Natural killer cell (primary cell): ENCODE results near the gene ARV1. TPM values are rescaled to one million over a fixed set of nuclear protein-coding genes. Genes with fewer than 3 reads are reported as not detected.
A peak's percentile ranks its signal among the peaks of the same experiment; 100 is the strongest.

Experiments used
- ATAC-seq, 3 donors: fragments of 150-1000 bp in 2 of 3; fragments of 200-7000 bp in 1 of 3; cut with Tn5 transposase; 1 replicate in 1 of 3; 2 replicates in 2 of 3; pipeline ENCODE4 v1.10.0; 2021; ENCODE audit warnings: mild to moderate bottlenecking in 2 of 3, moderate library complexity in 2 of 3
- DNase-seq, 2 donors: peaks; one replicate each; pipeline versions ENCODE4 v3.0.0 to v3.0.0-alpha.2; 2013 to 2021; ENCODE audit warnings: mixed read lengths in 1 of 2
- H3K27ac ChIP-seq: one replicate; pipeline ENCODE4 v1.5.1; 2013; ENCODE audit warnings: mild to moderate bottlenecking, low read length
- H3K27me3 ChIP-seq: one replicate; pipeline ENCODE4 v1.6.1; 2013; ENCODE audit warnings: low read length; ENCODE audit not compliant: control insufficient read depth, insufficient read depth
- H3K36me3 ChIP-seq: one replicate; pipeline ENCODE4 v1.6.1; 2013; ENCODE audit warnings: low read length; ENCODE audit not compliant: control insufficient read depth, insufficient read depth
- H3K4me1 ChIP-seq: one replicate; pipeline ENCODE4 v1.6.1; 2013; ENCODE audit warnings: low read length; ENCODE audit not compliant: control insufficient read depth, insufficient read depth
- H3K4me3 ChIP-seq: one replicate; pipeline ENCODE4 v1.5.1; 2013; ENCODE audit warnings: low read length
- H3K9me3 ChIP-seq: one replicate; pipeline ENCODE4 v1.6.1; 2013; ENCODE audit warnings: low read length; ENCODE audit not compliant: control insufficient read depth, insufficient read depth
- H3K27ac Mint-ChIP-seq, 2 donors: one replicate each; pipeline ENCODE4 v1.8.0; 2022; ENCODE audit warnings: mild to moderate bottlenecking in 2 of 2, mixed read lengths in 2 of 2, moderate library complexity in 1 of 2
- H3K27me3 Mint-ChIP-seq, 2 donors: one replicate each; pipeline ENCODE4 v1.8.0; 2022; ENCODE audit warnings: low read depth in 2 of 2, mixed read lengths in 2 of 2
- H3K36me3 Mint-ChIP-seq: one replicate; pipeline ENCODE4 v1.8.0; 2022; ENCODE audit warnings: mixed read lengths
- H3K4me1 Mint-ChIP-seq, 2 donors: one replicate each; pipeline ENCODE4 v1.8.0; 2022; ENCODE audit warnings: mixed read lengths in 2 of 2
- H3K4me3 Mint-ChIP-seq: one replicate; pipeline ENCODE4 v1.8.0; 2022; ENCODE audit warnings: mild to moderate bottlenecking, moderate library complexity, mixed read lengths
- H3K9me3 Mint-ChIP-seq, 2 donors: one replicate each; pipeline ENCODE4 v1.8.0; 2022; ENCODE audit warnings: mixed read lengths in 2 of 2
- CTCF ChIP-seq: fragments of 200-600 bp; IDR thresholded peaks from one replicate; pipeline ENCODE4 v1.8.0; 2022; ENCODE audit warnings: antibody characterized with exemption
- WGBS: methylation state at CpG from one replicate; pipeline ENCODE4 v1.1.7; 2013; ENCODE audit warnings: missing lambda C conversion rate; ENCODE audit not compliant: insufficient coverage; 5-methylcytosine and 5-hydroxymethylcytosine counted together
- intact Hi-C: fragments of 100-400 bp; cut with micrococcal nuclease; formaldehyde crosslinking; loops from one replicate; pipeline ENCODE4 v1.14.2; 2022
- total RNA-seq, 4 donors: library from RNA; stranded (reverse); fragments of 120-200 nt in 1 of 4; gene quantifications; one replicate each; pipeline versions ENCODE4 v1.2.3 to v1.2.4, GENCODE V29; 2013 to 2022

The ARV1 gene
- total RNA-seq, 3 donors from 2014 or later (not counting 1 experiment from before 2014, with no cell fraction given): 7.2 to 7.6 (median 7.3) TPM

- Mint-ChIP-seq H3K4me1 (peaks cover 0 to 10% of the 10 kb centered on the region in 2 donors), H3K4me3 (no peak overlapping the region), H3K36me3 (no peaks in the 10 kb centered on the region), H3K27ac (no peak overlapping the region), H3K9me3 (peaks cover 2% of the 10 kb centered on the region in 2 donors), H3K27me3 (peaks cover 21 to 40% of the 10 kb centered on the region in 2 donors)
- 73% methylated on average over 9 of the region's 10 CpGs for WGBS
- no peaks in the 10 kb centered on the region for H3K9me3 ChIP-seq
- DNase-seq (no peak), ATAC-seq (peak in 1 of 3 donors; percentile 30)
- H3K4me1 ChIP-seq: peaks cover 3% of the 10 kb centered on the region
- H3K27me3 ChIP-seq: no peaks in the 10 kb centered on the region
- intact Hi-C loops: loop anchor here (10.0 kb wide), 1 partner anchor 475 kb away; the partner anchor contains the start of gene TSNAX
- no peak for TF ChIP-seq CTCF
- no peak overlapping the region for H3K27ac ChIP-seq
- H3K4me3 ChIP-seq: no peak overlapping the region
- no peaks in the 10 kb centered on the region for H3K36me3 ChIP-seq
Observed at GRCh38 chr1:231049121-231049979, 70.5 kb downstream of the ARV1 start.

Other genes starting within 250 kb of the ARV1 start
- not detected for gene CAPN9, start 231.7 kb upstream of the ARV1 start, total RNA-seq
- 1 to 10 TPM; 2.4 to 3.2 (median 3.1) TPM for gene C1orf198, start 110.6 kb upstream of the ARV1 start, total RNA-seq
- gene TTC13, start 233 bp upstream of the ARV1 start, total RNA-seq: 10 to 100 TPM; 72.4 to 90.1 (median 80.4) TPM
- gene FAM89A, start 61.2 kb downstream of the ARV1 start, total RNA-seq: 1 to 10 TPM; 1.4 to 2.5 (median 2.0) TPM
- gene TRIM67, start 183.0 kb downstream of the ARV1 start, total RNA-seq: not detected